Peyer's patch (tissue), 4 donors: ENCODE data around the gene RAB40B.

Experiments
- POLR2A ChIP-seq, 2 donors: fragments of 450-650 bp; IDR thresholded peaks; one replicate each; pipeline ENCODE4 v1.5.1; 2017; ENCODE audit warnings: antibody characterized with exemption in 2 of 2, mild to moderate bottlenecking in 2 of 2, moderate library complexity in 2 of 2
- TF ChIP-seq, protein P1 (sequence below), 6 experiments: fragments of 450-650 bp in 4 of 6; fragments of 200-600 bp in 2 of 6; sonication (generic) in 1 of 6; IDR thresholded peaks; one replicate each; pipeline ENCODE4 v1.5.1; 2017 to 2019; ENCODE audit warnings: antibody characterized with exemption in 6 of 6, mild to moderate bottlenecking in 3 of 6, moderate library complexity in 1 of 6

DNA sequence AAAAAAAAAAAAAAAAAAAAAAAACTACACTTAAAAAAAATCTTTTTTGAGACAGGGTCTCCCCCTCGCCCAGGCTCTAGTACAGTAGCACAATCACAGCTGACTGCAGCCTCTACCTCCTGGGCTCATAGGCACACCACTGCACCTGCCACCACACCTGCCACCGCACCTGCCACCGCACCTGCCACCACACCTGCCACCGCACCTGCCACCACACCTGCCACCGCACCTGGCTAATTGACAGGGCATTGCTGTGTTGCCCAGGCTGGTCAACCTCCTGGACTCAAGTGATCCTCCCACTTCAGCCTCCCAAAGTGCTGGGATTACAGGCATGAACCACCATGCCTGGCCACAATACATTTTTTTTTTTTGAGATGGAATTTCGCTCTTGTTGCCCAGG lies 32.6 kb downstream of the RAB40B start:
- TF ChIP-seq, protein P1, sequence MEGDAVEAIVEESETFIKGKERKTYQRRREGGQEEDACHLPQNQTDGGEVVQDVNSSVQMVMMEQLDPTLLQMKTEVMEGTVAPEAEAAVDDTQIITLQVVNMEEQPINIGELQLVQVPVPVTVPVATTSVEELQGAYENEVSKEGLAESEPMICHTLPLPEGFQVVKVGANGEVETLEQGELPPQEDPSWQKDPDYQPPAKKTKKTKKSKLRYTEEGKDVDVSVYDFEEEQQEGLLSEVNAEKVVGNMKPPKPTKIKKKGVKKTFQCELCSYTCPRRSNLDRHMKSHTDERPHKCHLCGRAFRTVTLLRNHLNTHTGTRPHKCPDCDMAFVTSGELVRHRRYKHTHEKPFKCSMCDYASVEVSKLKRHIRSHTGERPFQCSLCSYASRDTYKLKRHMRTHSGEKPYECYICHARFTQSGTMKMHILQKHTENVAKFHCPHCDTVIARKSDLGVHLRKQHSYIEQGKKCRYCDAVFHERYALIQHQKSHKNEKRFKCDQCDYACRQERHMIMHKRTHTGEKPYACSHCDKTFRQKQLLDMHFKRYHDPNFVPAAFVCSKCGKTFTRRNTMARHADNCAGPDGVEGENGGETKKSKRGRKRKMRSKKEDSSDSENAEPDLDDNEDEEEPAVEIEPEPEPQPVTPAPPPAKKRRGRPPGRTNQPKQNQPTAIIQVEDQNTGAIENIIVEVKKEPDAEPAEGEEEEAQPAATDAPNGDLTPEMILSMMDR (IDR thresholded peaks at IDR 0.05), result no peak
- TF ChIP-seq POLR2A (IDR thresholded peaks at IDR 0.05), result no peak
